Bronchial epithelial cell (primary cell): ENCODE results near the gene C3orf22. TPM values are rescaled to one million over a fixed set of nuclear protein-coding genes. Genes with fewer than 3 reads are reported as not detected.

Experiments used
- DNase-seq: peaks from one replicate; pipeline ENCODE4 v3.0.0-alpha.2; 2010; ENCODE audit warnings: low read depth
- FAIRE-seq: peaks from 2 replicates; lab custom pipeline; 2011; peaks lifted over from hg19 to GRCh38; lab: Jason Lieb, UNC
- H3K27me3 ChIP-seq: 2 replicates; pipeline ENCODE4 v1.5.1; 2011; ENCODE audit warnings: low read length; ENCODE audit not compliant: control insufficient read depth, insufficient read depth
- H3K36me3 ChIP-seq: 2 replicates; pipeline ENCODE4 v1.5.1; 2011; ENCODE audit warnings: low read length; ENCODE audit not compliant: control insufficient read depth, insufficient read depth
- H3K4me3 ChIP-seq: 2 replicates; pipeline ENCODE4 v1.5.1; 2011; ENCODE audit warnings: mild to moderate bottlenecking, low read depth, low read length, control low read depth
- CTCF ChIP-seq: IDR thresholded peaks from 2 replicates; pipeline ENCODE4 v1.5.1; 2011; ENCODE audit warnings: mild to moderate bottlenecking, moderate library complexity, low read length, control low read depth, inconsistent platforms; ENCODE audit not compliant: insufficient read depth, severe bottlenecking
- total RNA-seq: library from RNA; depleted of rRNA; stranded (reverse); fragments of >200 nt; gene quantifications from 2 replicates; pipeline ENCODE4 v1.2.1, GENCODE V29; 2014

The C3orf22 gene
- total RNA-seq, 1 donor from 2014 or later: not detected

GRCh38 chr3:126528419-126528799 lies 30.3 kb downstream of the C3orf22 start:
- H3K4me3 ChIP-seq: no peak overlapping the region
- DNase-seq: no peak
- no peak for FAIRE-seq

GRCh38 chr3:126527455-126528211 lies 31.1 kb downstream of the C3orf22 start:
- Histone ChIP-seq H3K27me3 (peaks cover 14% of the 10 kb centered on the region), H3K36me3 (no peaks in the 10 kb centered on the region), H3K4me3 (no peak overlapping the region)
- FAIRE-seq (no peak), DNase-seq (no peak)
- no peak for TF ChIP-seq CTCF

More at GRCh38 chr3:126528419-126528799, 30.3 kb downstream of the C3orf22 start:
- H3K27me3 ChIP-seq: peaks cover 11% of the 10 kb centered on the region
- no peak for TF ChIP-seq CTCF
- H3K36me3 ChIP-seq: no peaks in the 10 kb centered on the region

- FAIRE-seq (no peak), DNase-seq (no peak)
- H3K4me3 ChIP-seq: no peak overlapping the region
- no peak for TF ChIP-seq CTCF
- peaks cover 11% of the 10 kb centered on the region for H3K27me3 ChIP-seq
- no peaks in the 10 kb centered on the region for H3K36me3 ChIP-seq
These were observed 31.7 kb downstream of the C3orf22 start for GRCh38 chr3:126527006-126527405.

DNA sequence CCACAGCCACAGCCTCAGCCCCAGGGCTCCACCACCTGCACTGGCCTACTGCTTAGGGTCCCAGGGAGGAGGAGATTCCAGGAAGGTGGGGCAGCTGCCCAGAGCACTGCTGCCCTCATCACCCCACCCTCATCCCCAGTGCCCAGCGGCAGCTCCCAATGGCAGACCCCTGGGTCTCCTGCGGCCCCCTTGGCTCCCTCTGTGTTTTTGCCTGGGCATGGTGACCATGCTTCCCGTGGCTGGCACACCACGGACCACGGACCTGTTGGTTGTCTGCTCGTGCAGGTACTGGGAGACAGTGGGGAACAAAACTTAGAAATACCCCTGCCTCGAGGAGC lies 32.1 kb downstream of the C3orf22 start:
- peaks cover 11% of the 10 kb centered on the region for H3K27me3 ChIP-seq
- no peak for TF ChIP-seq CTCF
- H3K36me3 ChIP-seq: no peaks in the 10 kb centered on the region
- no peak for FAIRE-seq
- no peak overlapping the region for H3K4me3 ChIP-seq
- no peak for DNase-seq

GRCh38 chr3:126525853-126526667 lies 32.7 kb downstream of the C3orf22 start:
- Histone ChIP-seq H3K36me3 (no peaks in the 10 kb centered on the region), H3K4me3 (no peak overlapping the region), H3K27me3 (peaks cover 11% of the 10 kb centered on the region)
- DNase-seq: no peak
- TF ChIP-seq CTCF: no peak
- no peak for FAIRE-seq
